ENCODE measurements around the gene RNF208. TPM values are rescaled to one million over a fixed set of nuclear protein-coding genes. Genes with fewer than 3 reads are reported as not detected.

Gene RNF208
- total RNA-seq, 1 donor from 2014 or later: 0.77 TPM

DNA sequence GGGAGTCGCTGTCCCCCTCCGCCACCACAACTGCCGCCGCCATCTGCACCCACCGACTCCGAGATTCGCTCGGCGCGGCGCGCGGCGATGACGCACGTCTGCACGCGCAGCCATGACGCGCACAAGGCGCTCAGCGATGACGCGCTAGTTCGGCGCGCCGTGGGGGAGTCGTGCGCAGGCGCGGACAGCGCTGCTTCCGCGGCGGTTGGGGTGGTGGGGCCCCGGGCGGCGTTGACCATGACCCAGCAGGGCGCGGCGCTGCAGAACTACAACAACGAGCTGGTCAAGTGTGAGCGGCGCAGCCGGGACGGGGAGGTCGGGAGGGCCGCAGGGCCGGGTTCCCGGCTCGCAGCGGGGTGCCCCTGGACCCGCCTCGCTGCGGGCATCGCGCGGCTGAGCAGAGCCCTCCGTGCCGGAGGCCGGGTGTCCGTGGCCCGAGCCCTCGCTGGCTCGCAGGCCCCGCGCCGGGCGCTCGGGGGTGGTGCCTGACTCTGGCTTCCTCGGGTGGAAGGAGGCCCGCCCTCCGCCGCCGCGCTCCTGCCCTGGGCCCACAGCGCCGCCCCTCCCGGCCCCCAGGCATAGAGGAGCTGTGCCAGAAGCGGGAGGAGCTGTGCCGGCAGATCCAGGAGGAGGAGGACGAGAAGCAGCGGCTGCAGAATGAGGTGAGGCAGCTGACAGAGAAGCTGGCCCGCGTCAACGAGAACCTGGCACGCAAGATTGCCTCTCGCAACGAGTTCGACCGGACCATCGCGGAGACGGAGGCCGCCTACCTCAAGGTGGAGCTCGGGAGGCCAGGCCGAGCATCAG, 33.3 kb downstream of the RNF208 start, which contains the start of the genes ANAPC2 and SSNA1:
TSS of gene ANAPC2 (minus strand) at position 71 of the 807 bp plus-strand sequence. CDS start at position 43, 28 bp downstream.
TSS of gene SSNA1 (plus strand) at position 187 of the 807 bp plus-strand sequence. CDS start at position 238, 51 bp downstream.
- Histone ChIP-seq H3K36me3 (no peaks in the 10 kb centered on the region), H3K9me3 (ENCODE audit: low read depth) (no peaks in the 10 kb centered on the region), H3K4me1 (peaks cover 5% of the 10 kb centered on the region), H3K27me3 (no peaks in the 10 kb centered on the region), H3K9ac (peak within 1 kb of the TSS; percentile 90), H3K27ac (no peak within 1 kb of the TSS), H2AFZ (replicated peaks) (peak within 1 kb of the TSS; percentile 83), H3F3A (ENCODE audit: low read depth) (peaks cover 10% of the 10 kb centered on the region), H4K20me1 (ENCODE audit: low read depth) (peaks cover 24% of the 10 kb centered on the region), H3K79me2 (ENCODE audit: low read depth) (peaks cover 23% of the 10 kb centered on the region), H3K4me2 (peak within 1 kb of the TSS; percentile 99), H3K4me3 (peak within 1 kb of the TSS; percentile 75)
- H3K27me3 Mint-ChIP-seq (ENCODE audit: insufficient read depth, low read depth): peaks cover 3% of the 10 kb centered on the region
- peak; percentile 98 for DNase-seq (ENCODE audit: low spot score)
- H3K9me3 Mint-ChIP-seq: no peaks in the 10 kb centered on the region
- H3K36me3 Mint-ChIP-seq: no peaks in the 10 kb centered on the region
- peak within 1 kb of the TSS; percentile 96 for H3K4me3 Mint-ChIP-seq
- no peak within 1 kb of the TSS for H3K27ac Mint-ChIP-seq
- H3K4me1 Mint-ChIP-seq: peaks cover 28% of the 10 kb centered on the region
- TF ChIP-seq, protein P1, sequence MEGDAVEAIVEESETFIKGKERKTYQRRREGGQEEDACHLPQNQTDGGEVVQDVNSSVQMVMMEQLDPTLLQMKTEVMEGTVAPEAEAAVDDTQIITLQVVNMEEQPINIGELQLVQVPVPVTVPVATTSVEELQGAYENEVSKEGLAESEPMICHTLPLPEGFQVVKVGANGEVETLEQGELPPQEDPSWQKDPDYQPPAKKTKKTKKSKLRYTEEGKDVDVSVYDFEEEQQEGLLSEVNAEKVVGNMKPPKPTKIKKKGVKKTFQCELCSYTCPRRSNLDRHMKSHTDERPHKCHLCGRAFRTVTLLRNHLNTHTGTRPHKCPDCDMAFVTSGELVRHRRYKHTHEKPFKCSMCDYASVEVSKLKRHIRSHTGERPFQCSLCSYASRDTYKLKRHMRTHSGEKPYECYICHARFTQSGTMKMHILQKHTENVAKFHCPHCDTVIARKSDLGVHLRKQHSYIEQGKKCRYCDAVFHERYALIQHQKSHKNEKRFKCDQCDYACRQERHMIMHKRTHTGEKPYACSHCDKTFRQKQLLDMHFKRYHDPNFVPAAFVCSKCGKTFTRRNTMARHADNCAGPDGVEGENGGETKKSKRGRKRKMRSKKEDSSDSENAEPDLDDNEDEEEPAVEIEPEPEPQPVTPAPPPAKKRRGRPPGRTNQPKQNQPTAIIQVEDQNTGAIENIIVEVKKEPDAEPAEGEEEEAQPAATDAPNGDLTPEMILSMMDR (IDR thresholded peaks at IDR 0.05): peak; percentile 46
- no peak for TF ChIP-seq EZH2phosphoT487 (IDR thresholded peaks at IDR 0.05)

DNA sequence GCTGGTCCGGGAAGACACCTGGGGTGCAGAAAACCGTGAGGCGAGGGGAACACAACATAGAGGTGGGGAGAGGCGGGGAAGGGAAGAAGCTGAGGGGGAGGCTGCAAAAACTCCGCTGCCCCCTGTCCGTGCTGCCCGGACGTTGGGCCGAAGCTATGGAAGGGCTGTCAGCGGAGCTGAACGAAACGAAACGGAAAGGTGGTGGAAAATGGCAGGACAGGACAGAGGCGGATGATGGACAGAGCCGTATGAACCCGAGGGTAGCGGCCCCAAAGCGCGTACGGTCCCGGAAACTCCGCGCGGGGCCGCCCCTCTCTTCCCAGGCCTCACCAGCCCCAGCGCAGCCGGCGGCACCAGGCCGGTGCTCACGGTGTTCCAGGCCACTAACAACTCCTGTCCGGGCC, 34.0 kb downstream of the RNF208 start:
- TF ChIP-seq, protein P1 (IDR thresholded peaks at IDR 0.05): no peak
- no peak for TF ChIP-seq EZH2 (IDR thresholded peaks at IDR 0.05)
- no peak for TF ChIP-seq EZH2phosphoT487 (IDR thresholded peaks at IDR 0.05)
- H2AFZ ChIP-seq (replicated peaks): peak overlapping the region; percentile 83
- peak overlapping the region; percentile 90 for H3K9ac ChIP-seq
- H3K36me3 ChIP-seq: no peaks in the 10 kb centered on the region
- peaks cover 23% of the 10 kb centered on the region for H3K79me2 ChIP-seq (ENCODE audit: low read depth)
- Mint-ChIP-seq H3K36me3 (no peaks in the 10 kb centered on the region), H3K4me3 (peak overlapping the region; percentile 95), H3K9me3 (no peaks in the 10 kb centered on the region), H3K4me1 (peaks cover 25% of the 10 kb centered on the region), H3K27ac (no peak overlapping the region), H3K27me3 (ENCODE audit: insufficient read depth, low read depth) (peaks cover 2% of the 10 kb centered on the region)
- H3K27me3 ChIP-seq: no peaks in the 10 kb centered on the region
- no peak overlapping the region for H3K27ac ChIP-seq
- H3F3A ChIP-seq (ENCODE audit: low read depth): peaks cover 10% of the 10 kb centered on the region
- H4K20me1 ChIP-seq (ENCODE audit: low read depth): peaks cover 19% of the 10 kb centered on the region
- peak overlapping the region; percentile 99 for H3K4me2 ChIP-seq
- peak overlapping the region; percentile 75 for H3K4me3 ChIP-seq
- DNase-seq (ENCODE audit: low spot score): no peak
- H3K4me1 ChIP-seq: peaks cover 5% of the 10 kb centered on the region
- H3K9me3 ChIP-seq (ENCODE audit: low read depth): no peaks in the 10 kb centered on the region

DNA sequence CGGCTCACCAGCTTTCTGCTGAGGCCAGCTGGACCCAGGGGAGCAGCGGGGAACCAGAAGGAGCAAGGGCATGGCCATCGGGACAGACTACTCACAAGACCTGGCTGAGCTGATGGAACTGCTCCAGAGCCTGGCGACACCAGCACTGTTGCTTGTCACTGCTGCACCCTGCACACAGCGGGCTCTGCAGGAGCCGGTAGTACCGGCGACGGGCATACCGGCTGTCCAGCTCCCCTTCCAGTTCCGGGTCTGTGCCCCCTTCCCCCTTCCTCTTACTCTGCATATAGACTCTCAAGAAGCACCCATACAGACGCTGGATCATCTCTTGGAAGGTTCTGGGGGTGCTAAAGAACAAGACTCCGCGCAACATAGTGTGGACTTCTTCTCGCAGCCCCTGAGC, 34.7 kb downstream of the RNF208 start:
- Histone ChIP-seq H3K9ac (peak overlapping the region; percentile 90), H3K79me2 (ENCODE audit: low read depth) (peaks cover 23% of the 10 kb centered on the region), H2AFZ (replicated peaks) (no peak overlapping the region), H3K4me2 (peak overlapping the region; percentile 99), H3K4me3 (peak overlapping the region; percentile 75), H3K27me3 (no peaks in the 10 kb centered on the region), H3K36me3 (no peaks in the 10 kb centered on the region), H3K9me3 (ENCODE audit: low read depth) (no peaks in the 10 kb centered on the region), H3K4me1 (peaks cover 5% of the 10 kb centered on the region), H3K27ac (no peak overlapping the region), H4K20me1 (ENCODE audit: low read depth) (peaks cover 15% of the 10 kb centered on the region), H3F3A (ENCODE audit: low read depth) (peaks cover 10% of the 10 kb centered on the region)
- no peaks in the 10 kb centered on the region for H3K36me3 Mint-ChIP-seq
- no peak for DNase-seq (ENCODE audit: low spot score)
- H3K4me1 Mint-ChIP-seq: peaks cover 25% of the 10 kb centered on the region
- no peaks in the 10 kb centered on the region for H3K9me3 Mint-ChIP-seq
- H3K4me3 Mint-ChIP-seq: peak overlapping the region; percentile 95
- peaks cover 2% of the 10 kb centered on the region for H3K27me3 Mint-ChIP-seq (ENCODE audit: insufficient read depth, low read depth)
- no peak overlapping the region for H3K27ac Mint-ChIP-seq
- TF ChIP-seq EZH2phosphoT487 (IDR thresholded peaks at IDR 0.05): no peak
- no peak for TF ChIP-seq EZH2 (IDR thresholded peaks at IDR 0.05)
- TF ChIP-seq, protein P1 (IDR thresholded peaks at IDR 0.05): no peak
